ENCODE data around the gene RGS9.
"Not testable (repeated sequence)": the region's sequence is repeated elsewhere in the genome, so short reads cannot be mapped to it uniquely, and the experiment has no call there.

The RGS9 gene

GRCh38 chr17:65205655-65206054, 68.5 kb downstream of the RGS9 start:
- TF ChIP-seq CTCF (IDR thresholded peaks at IDR 0.05; ENCODE audit: insufficient read depth, low read depth, low read length, missing control alignments): no peak
- H3K4me3 ChIP-seq (ENCODE audit: low read depth, low read length): no peak overlapping the region
- no peak for DNase-seq (ENCODE audit: low read depth)

GRCh38 chr17:65207448-65207847, 70.3 kb downstream of the RGS9 start:
- DNase-seq (ENCODE audit: low read depth); H3K4me3 ChIP-seq (ENCODE audit: low read depth, low read length): not testable (repeated sequence)

- no peak for DNase-seq (ENCODE audit: low read depth)
- no peak overlapping the region for H3K4me3 ChIP-seq (ENCODE audit: low read depth, low read length)
Observed at GRCh38 chr17:65208717-65209116, 71.5 kb downstream of the RGS9 start.

DNA sequence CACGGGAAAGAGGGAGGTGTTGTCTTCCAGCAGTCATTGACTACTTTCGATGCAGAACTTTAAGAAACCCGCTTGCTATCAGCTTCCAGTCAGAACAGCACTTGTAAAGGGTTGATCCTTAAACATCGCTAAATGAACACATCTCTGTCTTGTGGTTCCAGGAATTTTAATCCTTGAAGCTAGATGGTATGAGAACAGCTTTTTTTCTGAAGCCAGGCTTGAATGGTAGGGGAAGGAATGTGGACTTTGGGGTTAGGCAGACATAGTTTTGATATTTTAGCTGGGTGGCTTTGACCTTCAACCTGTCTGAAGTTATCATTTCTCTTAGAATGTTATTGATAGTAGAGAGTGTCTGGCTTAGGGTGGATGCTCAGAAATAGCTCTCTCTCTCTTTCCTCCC, 81.1 kb downstream of the RGS9 start:
- H3K4me3 ChIP-seq (ENCODE audit: low read depth, low read length): no peak overlapping the region
- no peak for TF ChIP-seq CTCF (IDR thresholded peaks at IDR 0.05; ENCODE audit: insufficient read depth, low read depth, low read length, missing control alignments)
- no peak for DNase-seq (ENCODE audit: low read depth)

More at GRCh38 chr17:65208717-65209116, 71.5 kb downstream of the RGS9 start:
- TF ChIP-seq CTCF (IDR thresholded peaks at IDR 0.05; ENCODE audit: insufficient read depth, low read depth, low read length, missing control alignments): no peak

GRCh38 chr17:65219124-65219523, 82.0 kb downstream of the RGS9 start:
- peak; percentile 14 for TF ChIP-seq CTCF (IDR thresholded peaks at IDR 0.05; ENCODE audit: insufficient read depth, low read depth, low read length, missing control alignments)
- no peak overlapping the region for H3K4me3 ChIP-seq (ENCODE audit: low read depth, low read length)
- no peak for DNase-seq (ENCODE audit: low read depth)

GRCh38 chr17:65219707-65220106, 82.5 kb downstream of the RGS9 start:
- no peak overlapping the region for H3K4me3 ChIP-seq (ENCODE audit: low read depth, low read length)
- no peak for DNase-seq (ENCODE audit: low read depth)
- no peak for TF ChIP-seq CTCF (IDR thresholded peaks at IDR 0.05; ENCODE audit: insufficient read depth, low read depth, low read length, missing control alignments)

GRCh38 chr17:65220732-65221131, 83.6 kb downstream of the RGS9 start:
- no peak for TF ChIP-seq CTCF (IDR thresholded peaks at IDR 0.05; ENCODE audit: insufficient read depth, low read depth, low read length, missing control alignments)
- no peak for DNase-seq (ENCODE audit: low read depth)
- H3K4me3 ChIP-seq (ENCODE audit: low read depth, low read length): no peak overlapping the region

Data from GM12865 (cell line).